ENCODE results near the gene SERPINB1.
"Not testable (repeated sequence)": the region's sequence is repeated elsewhere in the genome, so short reads cannot be mapped to it uniquely, and the experiment has no call there.

SERPINB1 gene

GRCh38 chr6:2863901-2864300 lies 22.2 kb upstream of the SERPINB1 start:
- TF ChIP-seq CTCF (IDR thresholded peaks at IDR 0.05; ENCODE audit: low read depth, low read length), result no peak

GRCh38 chr6:2862712-2863181 lies 21.1 kb upstream of the SERPINB1 start:
- no peak for TF ChIP-seq CTCF (IDR thresholded peaks at IDR 0.05; ENCODE audit: low read depth, low read length)
- DNase-seq (ENCODE audit: extremely low read depth, low read depth), result no peak

More at GRCh38 chr6:2863901-2864300, 22.2 kb upstream of the SERPINB1 start:
- DNase-seq (ENCODE audit: extremely low read depth, low read depth), result no peak

GRCh38 chr6:2861822-2862164 lies 20.1 kb upstream of the SERPINB1 start:
- TF ChIP-seq CTCF (IDR thresholded peaks at IDR 0.05; ENCODE audit: low read depth, low read length), result no peak
- no peak for DNase-seq (ENCODE audit: extremely low read depth, low read depth)

- TF ChIP-seq CTCF (IDR thresholded peaks at IDR 0.05; ENCODE audit: low read depth, low read length), result no peak
- no peak for DNase-seq (ENCODE audit: extremely low read depth, low read depth)
Measured at GRCh38 chr6:2861060-2861821, 19.6 kb upstream of the SERPINB1 start.

- not testable (repeated sequence) for DNase-seq (ENCODE audit: extremely low read depth, low read depth)
Measured at GRCh38 chr6:2860706-2861059, 19.0 kb upstream of the SERPINB1 start.

GRCh38 chr6:2859798-2860705 lies 18.4 kb upstream of the SERPINB1 start:
- not testable (repeated sequence) for DNase-seq (ENCODE audit: extremely low read depth, low read depth)

- no peak for DNase-seq (ENCODE audit: extremely low read depth, low read depth)
- no peak for TF ChIP-seq CTCF (IDR thresholded peaks at IDR 0.05; ENCODE audit: low read depth, low read length)
Measured at GRCh38 chr6:2859185-2859700, 17.6 kb upstream of the SERPINB1 start.
